Vagina (tissue), 2 donors: ENCODE data around the gene ANKRD60.

ENCODE experiments used
- CTCF ChIP-seq, 3 experiments: fragments of 450-650 bp in 2 of 3; fragments of 200-600 bp in 1 of 3; sonication (generic) in 1 of 3; IDR thresholded peaks; one replicate each; pipeline ENCODE4 v1.5.1; 2017 to 2019; ENCODE audit warnings: antibody characterized with exemption in 3 of 3, mild to moderate bottlenecking in 2 of 3, moderate library complexity in 2 of 3
- POLR2A ChIP-seq, 2 donors: fragments of 450-650 bp; IDR thresholded peaks; one replicate each; pipeline ENCODE4 v1.6.1; 2017; ENCODE audit warnings: antibody characterized with exemption in 2 of 2, mild to moderate bottlenecking in 2 of 2, moderate library complexity in 2 of 2
- POLR2AphosphoS5 ChIP-seq, 2 donors: sonication (generic); formaldehyde crosslinking; IDR thresholded peaks; one replicate each; pipeline ENCODE4 v1.9.0; 2017; ENCODE audit warnings: antibody characterized with exemption in 2 of 2, mild to moderate bottlenecking in 2 of 2, low read depth in 1 of 2; ENCODE audit not compliant: insufficient read depth in 1 of 2

GRCh38 chr20:58184984-58185383, 43.5 kb downstream of the ANKRD60 start:
- no peak for TF ChIP-seq CTCF (IDR thresholded peaks at IDR 0.05)
- no peak for TF ChIP-seq POLR2A (IDR thresholded peaks at IDR 0.05)
- TF ChIP-seq POLR2AphosphoS5 (IDR thresholded peaks at IDR 0.05; ENCODE audit: insufficient read depth in 1 of 2, low read depth in 1 of 2): no peak
